GM19193 (cell line): ENCODE data around the gene CNGA3.

Source experiments
- POLR2A ChIP-seq: IDR thresholded peaks from 4 replicates; pipeline ENCODE4 v1.6.1; 2011; ENCODE audit not compliant: insufficient read depth, insufficient read length; ENCODE audit errors: extremely low read depth

CNGA3 gene

DNA sequence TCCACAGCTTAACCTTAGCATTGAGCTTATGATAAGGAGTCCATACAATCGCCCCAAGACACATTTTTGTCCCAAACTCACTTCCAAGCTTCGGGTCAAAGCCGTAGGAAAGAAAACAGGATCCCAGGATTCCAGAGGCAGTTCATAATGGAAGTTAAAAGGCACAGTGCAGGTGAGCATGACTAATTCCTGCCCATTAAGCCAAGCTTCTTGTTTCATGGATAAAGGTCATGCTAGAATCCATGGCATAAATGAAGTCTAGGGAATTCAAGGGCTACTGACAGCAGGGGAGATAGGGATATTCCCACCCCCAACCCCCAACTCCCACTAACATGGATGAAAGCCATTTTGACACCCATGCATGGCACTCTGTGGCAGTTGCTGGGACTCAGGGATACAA lies 88.2 kb downstream of the CNGA3 start:
- TF ChIP-seq POLR2A = no peak

DNA sequence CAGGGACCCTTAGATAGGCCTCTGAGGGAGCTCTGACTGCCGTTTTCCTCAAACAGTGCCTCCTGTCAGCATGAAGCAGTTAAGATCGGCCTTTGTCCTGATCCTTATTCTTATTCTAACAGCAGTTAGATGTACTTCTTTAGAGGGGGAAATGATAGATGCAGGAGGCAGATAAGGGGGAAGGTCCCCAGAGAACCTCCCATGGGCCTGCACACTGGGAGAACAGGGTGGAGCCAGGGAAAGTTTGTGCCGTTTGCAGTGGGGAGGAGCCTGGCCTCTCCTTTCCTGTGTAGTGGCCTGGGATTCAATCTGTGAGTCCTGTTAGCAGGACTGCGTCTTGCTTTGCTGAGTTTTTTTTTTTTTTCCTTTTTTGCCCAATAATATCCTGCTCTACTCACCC lies 90.5 kb downstream of the CNGA3 start:
- TF ChIP-seq POLR2A = no peak

DNA sequence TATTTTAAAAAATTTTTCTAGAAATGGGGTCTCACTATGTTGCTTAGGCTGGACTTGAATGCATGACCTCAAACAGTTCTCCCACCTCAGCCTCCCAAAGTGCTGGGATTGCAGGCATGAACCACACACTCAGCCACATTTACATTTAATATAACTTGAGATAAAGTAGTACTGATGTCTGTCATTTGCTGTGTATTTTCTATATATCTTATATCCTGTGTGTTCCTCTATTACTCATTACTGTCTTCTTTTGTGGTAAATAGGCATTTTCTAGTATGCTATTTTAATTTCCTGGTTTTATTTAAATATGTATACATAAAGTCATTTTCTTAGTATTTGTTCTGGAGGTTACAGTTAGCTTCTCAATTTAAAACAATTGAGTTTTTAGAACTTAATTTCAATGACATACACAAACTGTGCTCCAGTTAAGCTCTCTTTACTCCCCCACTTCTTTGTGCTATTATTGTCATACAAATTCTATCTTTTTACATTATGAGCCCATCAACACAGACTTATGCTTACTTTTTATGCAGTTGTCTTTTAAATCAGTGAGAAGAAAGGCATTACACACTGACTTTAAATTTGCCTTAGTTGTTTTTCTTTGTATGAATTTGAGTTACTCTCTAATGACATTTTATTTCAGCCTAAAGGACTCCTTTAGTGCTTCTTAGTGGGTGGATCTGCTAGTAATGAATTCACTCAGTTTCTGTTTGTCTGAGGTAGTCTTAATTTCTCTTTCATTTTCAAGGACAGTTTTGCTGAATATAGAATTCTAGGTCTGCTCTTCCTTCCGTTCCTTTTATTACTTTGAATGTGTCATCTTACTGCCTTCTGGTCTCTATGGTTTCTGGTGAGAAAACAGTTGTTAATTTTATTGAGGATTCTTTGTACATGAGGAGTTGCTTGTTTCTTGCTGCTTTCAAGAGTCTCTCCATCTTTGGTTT lies 92.2 kb downstream of the CNGA3 start:
- no peak for TF ChIP-seq POLR2A

DNA sequence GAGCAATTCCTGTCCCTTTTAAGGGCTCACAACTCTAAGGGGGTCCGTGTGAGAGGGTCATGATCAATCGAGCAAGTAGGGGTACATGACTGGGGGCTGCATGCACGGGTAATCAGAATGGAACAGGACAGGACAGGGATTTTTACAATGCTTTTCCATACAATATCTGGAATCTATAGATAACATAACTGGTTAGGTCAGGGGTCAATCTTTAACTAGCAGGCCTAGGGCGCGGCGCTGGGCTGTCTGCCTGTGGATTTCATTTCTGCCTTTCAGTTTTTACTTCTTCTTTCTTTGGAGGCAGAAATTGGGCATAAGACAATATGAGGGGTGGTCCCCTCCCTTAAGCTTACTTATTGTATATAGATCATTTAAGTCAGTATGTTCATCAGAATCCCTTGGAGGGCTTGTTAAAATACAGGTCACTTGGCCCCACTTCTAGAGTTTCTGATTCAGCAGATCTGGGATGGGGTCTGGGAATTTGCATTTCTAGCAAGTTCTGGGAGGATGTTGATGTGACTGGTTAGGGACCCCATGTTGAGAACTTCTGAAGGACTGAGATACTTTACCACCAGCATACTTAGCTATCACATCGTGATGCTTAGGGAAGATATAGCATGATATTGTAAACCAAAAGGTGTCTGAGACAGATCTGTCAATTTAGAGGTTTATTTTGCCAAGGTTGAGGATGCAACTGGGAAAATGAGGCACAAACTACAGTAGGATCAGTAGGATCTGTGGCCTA lies 95.6 kb downstream of the CNGA3 start:
- no peak for TF ChIP-seq POLR2A

DNA sequence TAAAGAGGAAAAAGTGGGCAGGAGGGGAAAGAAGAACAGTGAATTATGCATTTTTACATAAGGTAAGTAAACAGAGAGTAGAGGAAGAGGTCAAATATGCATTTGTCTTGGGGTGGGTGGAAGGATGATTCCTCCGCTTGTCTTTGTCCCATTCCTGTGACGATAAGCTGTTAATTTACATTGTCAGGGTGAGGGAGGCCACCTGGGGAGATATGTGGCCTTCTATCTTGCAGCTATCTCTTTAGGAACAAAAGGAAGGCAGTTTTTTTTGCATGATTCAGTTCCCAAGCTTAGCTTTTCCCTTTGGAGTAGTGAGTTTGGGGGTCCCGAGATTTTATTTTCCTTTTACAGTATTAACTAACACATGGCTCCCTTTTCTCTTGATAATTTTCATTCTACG lies 96.2 kb downstream of the CNGA3 start:
- TF ChIP-seq POLR2A = no peak

DNA sequence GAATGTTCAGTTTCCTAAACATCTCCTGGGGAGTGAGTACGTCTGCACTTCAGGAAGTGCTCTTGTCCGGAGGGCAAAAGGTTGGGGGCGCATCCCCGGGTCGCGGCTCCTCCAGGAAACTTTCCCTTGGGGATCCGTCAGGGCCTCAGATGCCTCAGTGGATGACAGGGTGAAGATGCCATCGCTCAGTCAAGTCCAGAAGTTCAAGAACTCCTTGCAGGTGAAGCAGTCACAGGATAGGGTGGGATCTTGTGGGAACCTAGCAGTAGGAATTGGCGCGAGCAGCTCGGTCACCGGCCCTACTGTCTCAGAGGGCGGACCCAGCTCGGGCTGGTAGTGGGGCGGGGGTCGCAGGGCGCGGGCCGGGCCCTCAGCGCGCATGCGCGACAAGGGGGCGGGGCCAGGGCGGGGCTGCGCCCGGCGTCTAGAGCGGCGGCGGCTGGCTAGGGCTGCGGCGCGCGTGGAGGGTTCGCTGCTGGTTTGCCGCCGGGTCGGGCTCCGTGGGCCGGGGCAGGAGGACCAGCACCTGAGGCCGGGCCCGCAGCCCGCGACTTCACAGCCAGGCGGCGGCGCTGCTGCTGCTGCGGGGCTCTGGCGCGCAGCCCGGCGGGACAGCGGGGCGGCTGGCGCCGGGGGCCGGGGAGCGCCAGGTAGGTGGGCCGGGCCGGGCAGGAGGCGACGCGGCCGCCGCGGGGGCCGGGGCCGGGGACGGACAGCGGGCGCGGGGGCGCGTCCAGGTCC lies 98.3 kb downstream of the CNGA3 start, which contains the start of gene INPP4A:
TSS of gene INPP4A (plus strand) at position 423 of the 741 bp plus-strand sequence. CDS start 75,191 bp downstream, outside the sequence.
- TF ChIP-seq POLR2A = peak; percentile 80

DNA sequence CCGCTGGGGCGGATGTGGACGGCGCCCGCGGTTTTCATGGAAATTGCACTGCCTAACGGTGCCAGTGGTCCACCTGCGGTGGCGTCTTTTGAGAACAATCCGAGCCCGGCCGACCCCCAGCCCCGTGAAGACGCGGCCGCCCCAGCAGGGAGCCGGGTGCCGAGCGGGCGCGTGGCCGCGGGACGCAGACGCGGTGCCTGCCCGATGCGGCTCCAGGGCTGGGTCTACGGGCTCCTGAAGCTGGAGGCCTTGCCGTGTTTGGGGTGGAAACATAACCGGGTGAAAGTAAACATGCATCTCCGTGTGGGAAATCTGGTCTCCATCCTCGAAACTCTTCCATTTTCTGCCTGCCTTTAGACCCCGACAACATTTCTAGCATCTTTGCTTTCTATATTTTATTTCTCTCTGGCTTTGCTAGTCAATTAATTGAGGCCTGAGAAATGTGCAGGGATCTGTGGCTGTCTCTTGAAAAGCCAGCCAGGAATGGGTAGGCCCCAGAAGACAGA lies 99.0 kb downstream of the CNGA3 start:
- no peak for TF ChIP-seq POLR2A

DNA sequence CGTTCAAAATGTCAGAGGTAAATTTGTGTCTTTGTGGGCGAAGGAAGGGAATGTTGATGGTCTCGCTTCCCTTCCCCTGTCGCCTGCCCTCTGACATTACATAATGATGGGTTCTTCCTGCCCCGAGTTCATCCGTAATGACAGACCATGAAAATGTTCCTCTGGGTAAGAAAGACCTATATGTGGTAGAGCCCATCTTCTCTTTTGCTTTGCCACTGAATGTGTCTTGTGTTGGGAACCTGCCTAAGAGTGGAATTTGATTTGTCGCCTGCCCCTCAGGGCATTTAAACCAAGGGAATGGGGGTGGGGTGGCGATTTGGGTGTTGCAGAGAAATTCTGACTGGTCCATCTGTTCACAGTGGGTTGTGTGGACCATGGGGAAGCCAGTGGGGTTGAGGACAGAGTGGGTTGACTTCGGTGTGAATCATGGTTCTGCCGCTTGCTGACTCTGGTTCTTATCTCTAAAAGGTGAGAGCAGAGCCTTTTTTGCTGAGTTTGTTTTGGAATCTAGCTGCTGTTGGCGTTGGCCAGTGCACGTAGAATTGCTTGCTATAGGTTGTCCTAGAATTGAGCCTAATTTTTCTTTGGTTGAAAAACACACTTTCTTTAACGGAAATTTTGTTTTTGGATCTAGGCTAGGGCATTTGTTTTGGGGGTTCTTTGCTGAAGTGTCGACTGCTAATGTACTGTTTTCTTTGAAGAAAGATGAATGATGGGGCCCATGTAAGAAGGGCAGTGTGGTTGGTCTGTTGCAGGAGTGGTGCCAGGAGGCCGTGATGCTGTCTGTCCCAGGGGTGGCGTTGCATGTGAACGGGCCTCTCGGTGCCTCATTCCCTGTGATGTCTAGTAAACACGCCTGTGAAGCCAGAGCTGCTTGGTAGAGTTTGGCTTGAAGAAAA lies 99.7 kb downstream of the CNGA3 start:
- no peak for TF ChIP-seq POLR2A

DNA sequence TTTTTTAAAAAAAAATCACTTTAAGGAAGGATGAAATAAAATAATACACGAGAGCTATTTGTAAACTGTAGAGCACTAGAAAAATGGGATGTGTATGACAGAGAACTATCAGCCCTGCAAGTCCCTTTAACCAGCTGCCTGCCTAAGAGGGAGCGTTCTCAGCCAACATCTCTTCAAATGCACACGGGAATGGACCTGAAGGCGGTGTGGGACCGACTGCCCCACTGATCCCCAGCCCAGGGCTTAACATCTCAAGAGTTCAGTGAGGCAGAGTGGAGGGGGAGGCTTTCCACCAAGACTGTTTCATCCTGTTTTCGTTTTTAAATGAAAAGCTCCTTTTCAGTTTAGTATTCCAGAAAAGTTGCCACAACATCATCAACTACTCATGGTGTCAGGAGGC lies 100.6 kb downstream of the CNGA3 start:
- no peak for TF ChIP-seq POLR2A
